ENCODE data around the gene ITPK1.

Gene ITPK1

DNA sequence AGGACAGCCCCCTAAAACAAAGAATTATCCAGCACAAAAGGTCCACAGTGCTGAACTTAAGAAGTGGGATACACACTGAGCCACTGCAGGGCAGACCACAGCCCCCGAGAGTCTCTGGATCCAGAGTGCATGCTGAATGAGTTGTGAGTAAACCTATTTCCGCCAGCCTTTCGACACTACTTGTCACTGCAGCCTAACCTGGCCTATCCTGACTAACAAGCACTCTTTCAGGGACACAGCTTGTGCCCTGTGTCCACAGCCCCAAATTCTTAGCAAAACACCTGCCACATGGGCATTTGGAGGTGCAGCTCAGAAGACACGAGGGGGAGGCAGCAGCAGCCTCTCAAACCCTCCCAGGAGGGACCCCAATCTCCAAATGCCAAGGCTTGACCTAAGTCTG lies 31.3 kb downstream of the ITPK1 start:
- Histone ChIP-seq H3K27ac (ENCODE audit: low read depth, low read length) (no peak overlapping the region), H3K4me3 (ENCODE audit: low read length) (no peak overlapping the region)

DNA sequence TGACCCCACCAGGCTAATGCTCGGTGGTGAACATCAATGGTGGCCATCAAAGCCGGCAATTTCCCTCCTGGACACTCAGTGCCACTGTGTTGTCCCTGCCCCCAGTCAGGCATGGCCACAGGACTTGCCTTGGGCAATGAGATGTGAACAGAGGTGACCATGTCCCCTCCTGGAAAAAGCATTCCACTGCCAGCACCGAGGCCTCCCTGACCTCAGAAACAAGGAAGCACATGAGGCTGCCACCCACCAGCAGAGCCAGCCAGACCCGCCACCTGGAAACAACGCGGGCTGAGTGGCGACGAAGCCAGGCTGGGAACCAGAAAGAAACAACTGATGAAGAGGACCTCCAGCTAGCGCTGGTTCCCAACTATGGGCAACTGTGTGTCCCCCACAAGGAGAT lies 31.8 kb downstream of the ITPK1 start:
- Histone ChIP-seq H3K27me3 (ENCODE audit: control insufficient read depth, insufficient read depth, low read length) (no peaks in the 10 kb centered on the region), H3K4me1 (ENCODE audit: control insufficient read depth, insufficient read depth, low read length) (no peaks in the 10 kb centered on the region), H3K9ac (ENCODE audit: low read length) (no peak overlapping the region), H3K36me3 (ENCODE audit: control insufficient read depth, insufficient read depth, low read length) (no peaks in the 10 kb centered on the region), H3K27ac (ENCODE audit: low read depth, low read length) (no peak overlapping the region), H3K4me3 (ENCODE audit: low read length) (no peak overlapping the region)

More for the DNA sequence above, 31.3 kb downstream of the ITPK1 start:
- Histone ChIP-seq H3K9ac (ENCODE audit: low read length) (no peak overlapping the region), H3K36me3 (ENCODE audit: control insufficient read depth, insufficient read depth, low read length) (no peaks in the 10 kb centered on the region), H3K4me1 (ENCODE audit: control insufficient read depth, insufficient read depth, low read length) (no peaks in the 10 kb centered on the region), H3K27me3 (ENCODE audit: control insufficient read depth, insufficient read depth, low read length) (no peaks in the 10 kb centered on the region)

DNA sequence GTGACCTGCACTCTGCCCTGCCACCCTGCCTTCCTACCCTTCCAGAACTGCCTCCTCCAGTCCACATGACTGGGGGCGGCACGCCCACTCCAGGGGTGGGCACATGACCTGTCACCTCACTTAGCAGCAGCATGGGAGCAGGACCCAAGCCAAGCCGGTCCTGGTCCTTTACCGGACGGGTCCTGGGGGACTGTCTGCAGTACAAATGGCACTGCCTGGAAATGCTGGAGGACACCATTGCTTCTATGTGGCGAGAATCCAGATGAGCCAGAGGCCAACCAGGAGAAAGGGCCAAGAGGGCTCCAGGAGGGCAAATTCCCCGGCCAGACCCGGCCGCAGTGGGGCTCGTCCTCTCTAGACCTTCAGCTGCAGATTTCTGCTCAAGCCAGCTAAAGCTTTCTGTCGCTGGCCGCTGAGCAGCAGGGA lies 33.1 kb downstream of the ITPK1 start:
- Histone ChIP-seq H3K9ac (ENCODE audit: low read length) (no peak overlapping the region), H3K27ac (ENCODE audit: low read depth, low read length) (no peak overlapping the region), H3K36me3 (ENCODE audit: control insufficient read depth, insufficient read depth, low read length) (no peaks in the 10 kb centered on the region), H3K4me3 (ENCODE audit: low read length) (no peak overlapping the region), H3K27me3 (ENCODE audit: control insufficient read depth, insufficient read depth, low read length) (no peaks in the 10 kb centered on the region), H3K4me1 (ENCODE audit: control insufficient read depth, insufficient read depth, low read length) (peaks cover 2% of the 10 kb centered on the region)

DNA sequence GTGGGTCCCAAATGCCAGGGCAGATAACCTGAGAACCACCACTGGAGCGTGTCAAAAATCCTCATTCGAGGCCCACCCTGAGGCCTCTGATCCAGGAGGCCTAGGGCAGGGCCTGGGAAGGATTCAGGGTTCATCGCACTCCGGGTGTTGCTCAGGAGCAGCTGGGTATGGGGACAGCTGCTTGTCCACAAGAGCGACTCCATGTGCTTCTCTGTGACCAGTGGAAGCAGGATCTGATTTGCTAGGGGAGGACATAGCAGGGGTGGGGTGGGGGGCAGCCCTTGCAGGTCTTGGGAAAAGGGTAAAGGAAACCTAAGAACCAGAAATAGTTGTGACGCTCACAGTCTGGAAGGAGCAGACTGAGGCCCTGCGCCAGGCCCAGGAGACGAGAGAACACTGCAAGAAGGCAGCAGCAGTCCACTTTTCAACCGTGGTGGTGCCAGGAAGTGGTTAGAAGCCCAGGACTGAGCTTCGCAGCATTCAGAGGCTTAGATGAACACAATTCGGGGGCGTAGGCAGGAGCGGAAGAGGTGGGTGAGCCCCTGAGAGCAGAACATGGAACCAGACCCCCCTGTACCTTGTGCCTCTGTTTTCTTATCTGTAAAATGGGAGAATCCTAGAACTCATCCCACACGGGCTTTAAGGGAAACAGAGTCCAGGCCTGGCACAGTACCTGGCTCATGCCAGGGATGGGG lies 33.7 kb downstream of the ITPK1 start:
- H3K4me3 ChIP-seq (ENCODE audit: low read length): no peak overlapping the region
- no peaks in the 10 kb centered on the region for H3K36me3 ChIP-seq (ENCODE audit: control insufficient read depth, insufficient read depth, low read length)
- H3K27me3 ChIP-seq (ENCODE audit: control insufficient read depth, insufficient read depth, low read length): no peaks in the 10 kb centered on the region
- H3K27ac ChIP-seq (ENCODE audit: low read depth, low read length): no peak overlapping the region
- peaks cover 2% of the 10 kb centered on the region for H3K4me1 ChIP-seq (ENCODE audit: control insufficient read depth, insufficient read depth, low read length)
- no peak overlapping the region for H3K9ac ChIP-seq (ENCODE audit: low read length)

DNA sequence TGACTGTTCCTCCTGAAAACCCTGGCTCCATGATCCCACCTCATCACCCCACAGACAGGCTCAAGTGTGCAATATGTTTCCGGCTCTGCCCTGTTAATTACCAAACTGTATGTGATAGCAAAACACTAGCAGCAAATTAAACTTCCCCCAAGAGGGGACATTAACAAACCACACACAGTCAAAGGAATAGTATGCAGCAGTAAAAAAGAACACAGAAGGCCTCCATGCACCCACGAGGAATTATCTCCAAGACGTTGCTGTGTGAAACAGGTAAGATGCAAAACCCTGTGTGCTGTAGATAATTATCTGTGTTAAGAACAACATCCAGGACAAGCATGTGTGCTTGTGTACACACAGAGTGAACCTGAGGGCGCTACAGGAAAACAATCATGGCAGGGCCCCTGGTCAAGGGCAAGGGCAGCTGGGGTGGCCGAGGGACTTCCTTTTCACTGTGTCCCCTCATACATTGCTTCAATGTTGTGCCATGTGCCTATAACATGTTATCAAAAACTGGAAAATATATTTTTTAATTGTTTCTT lies 35.8 kb downstream of the ITPK1 start:
- Histone ChIP-seq H3K36me3 (ENCODE audit: control insufficient read depth, insufficient read depth, low read length) (no peaks in the 10 kb centered on the region), H3K9ac (ENCODE audit: low read length) (no peak overlapping the region), H3K27ac (ENCODE audit: low read depth, low read length) (no peak overlapping the region), H3K4me3 (ENCODE audit: low read length) (no peak overlapping the region), H3K27me3 (ENCODE audit: control insufficient read depth, insufficient read depth, low read length) (no peaks in the 10 kb centered on the region), H3K4me1 (ENCODE audit: control insufficient read depth, insufficient read depth, low read length) (peaks cover 2% of the 10 kb centered on the region)

DNA sequence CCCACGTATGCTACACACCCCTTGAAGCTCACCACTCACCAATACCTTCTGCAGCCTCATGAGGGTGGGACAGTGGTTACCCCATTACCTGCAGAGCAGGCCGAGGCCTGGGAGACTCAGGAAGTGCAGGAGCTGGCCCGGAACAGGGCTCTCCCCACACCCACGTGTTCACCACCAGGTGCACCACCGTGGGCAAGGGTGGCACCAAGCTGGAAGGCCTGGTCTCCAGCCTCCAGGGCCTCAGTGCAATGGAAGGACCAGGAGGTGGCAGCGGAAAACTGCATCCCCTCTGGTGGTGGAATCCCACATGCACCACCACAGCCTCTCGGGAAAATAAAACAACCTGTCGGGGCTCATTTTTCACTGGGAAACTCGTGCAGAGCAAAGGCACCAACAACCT lies 36.4 kb downstream of the ITPK1 start:
- H3K27ac ChIP-seq (ENCODE audit: low read depth, low read length): no peak overlapping the region

DNA sequence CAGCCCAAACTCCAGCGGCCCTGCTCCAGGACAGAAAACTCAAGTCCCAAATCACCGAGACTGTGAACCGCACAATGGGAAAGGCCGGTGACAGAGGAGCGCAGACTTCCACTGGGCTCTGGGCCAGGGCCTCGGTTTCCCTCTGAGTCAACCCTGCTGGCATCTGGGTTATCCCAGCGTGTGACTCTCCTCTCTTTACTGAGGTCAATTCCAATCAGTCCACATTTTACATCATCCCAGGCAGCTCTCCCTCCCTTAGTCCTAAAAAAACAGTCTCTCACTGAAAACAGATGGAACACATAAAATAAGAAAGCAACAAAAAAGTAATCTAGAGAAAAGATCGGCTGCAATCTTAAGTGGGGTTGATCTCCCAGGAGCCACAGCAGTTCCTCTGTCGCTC lies 36.9 kb downstream of the ITPK1 start:
- no peak overlapping the region for H3K4me3 ChIP-seq (ENCODE audit: low read length)
- H3K9ac ChIP-seq (ENCODE audit: low read length): no peak overlapping the region
- H3K27me3 ChIP-seq (ENCODE audit: control insufficient read depth, insufficient read depth, low read length): no peaks in the 10 kb centered on the region
- no peaks in the 10 kb centered on the region for H3K36me3 ChIP-seq (ENCODE audit: control insufficient read depth, insufficient read depth, low read length)
- no peak overlapping the region for H3K27ac ChIP-seq (ENCODE audit: low read depth, low read length)
- H3K4me1 ChIP-seq (ENCODE audit: control insufficient read depth, insufficient read depth, low read length): peaks cover 4% of the 10 kb centered on the region

More for the DNA sequence above, 36.4 kb downstream of the ITPK1 start:
- Histone ChIP-seq H3K4me3 (ENCODE audit: low read length) (no peak overlapping the region), H3K27me3 (ENCODE audit: control insufficient read depth, insufficient read depth, low read length) (no peaks in the 10 kb centered on the region), H3K4me1 (ENCODE audit: control insufficient read depth, insufficient read depth, low read length) (peaks cover 2% of the 10 kb centered on the region), H3K36me3 (ENCODE audit: control insufficient read depth, insufficient read depth, low read length) (no peaks in the 10 kb centered on the region), H3K9ac (ENCODE audit: low read length) (no peak overlapping the region)

DNA sequence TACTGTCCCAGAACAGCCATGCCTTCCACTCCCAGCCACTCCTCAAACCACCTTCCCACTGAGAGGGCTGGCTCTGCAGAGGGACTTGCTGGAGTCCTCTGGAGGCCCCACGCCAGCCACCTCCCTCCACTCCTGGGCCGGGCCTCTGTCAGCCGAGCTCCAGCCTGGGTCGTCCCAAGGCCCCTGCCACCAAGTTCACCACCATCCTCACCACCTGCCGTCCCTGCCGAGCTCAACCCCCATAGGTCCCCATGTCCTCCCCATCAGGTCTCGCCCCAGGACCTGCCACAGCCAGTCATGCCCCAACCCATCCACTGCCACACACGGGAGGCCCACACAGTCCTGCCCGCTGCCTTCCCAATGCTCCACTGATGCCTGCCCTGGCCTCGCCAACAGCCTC lies 39.0 kb downstream of the ITPK1 start:
- Histone ChIP-seq H3K9ac (ENCODE audit: low read length) (no peak overlapping the region), H3K27me3 (ENCODE audit: control insufficient read depth, insufficient read depth, low read length) (no peaks in the 10 kb centered on the region), H3K36me3 (ENCODE audit: control insufficient read depth, insufficient read depth, low read length) (no peaks in the 10 kb centered on the region), H3K4me3 (ENCODE audit: low read length) (no peak overlapping the region), H3K27ac (ENCODE audit: low read depth, low read length) (no peak overlapping the region), H3K4me1 (ENCODE audit: control insufficient read depth, insufficient read depth, low read length) (peaks cover 7% of the 10 kb centered on the region)

DNA sequence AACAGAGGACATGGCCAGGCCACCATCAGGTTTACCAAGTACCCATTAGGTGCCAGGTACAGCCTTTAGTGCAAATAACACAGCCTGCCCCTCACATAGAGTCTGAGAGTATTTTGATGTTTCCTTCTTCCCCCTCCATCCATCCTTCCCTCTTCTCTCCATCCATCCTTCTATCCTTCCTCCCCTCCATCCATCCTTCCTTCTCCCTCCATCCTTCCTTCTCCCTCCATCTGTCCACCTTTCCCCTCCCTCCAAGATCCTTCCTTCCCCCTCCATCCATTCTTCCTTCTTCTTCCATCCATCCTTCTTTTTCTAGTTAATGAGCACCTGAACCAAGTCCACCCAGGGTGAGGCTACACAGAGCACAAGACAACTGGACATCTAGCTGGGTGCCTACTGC lies 39.8 kb downstream of the ITPK1 start:
- Histone ChIP-seq H3K4me3 (ENCODE audit: low read length) (no peak overlapping the region), H3K9ac (ENCODE audit: low read length) (no peak overlapping the region), H3K4me1 (ENCODE audit: control insufficient read depth, insufficient read depth, low read length) (peaks cover 7% of the 10 kb centered on the region), H3K36me3 (ENCODE audit: control insufficient read depth, insufficient read depth, low read length) (no peaks in the 10 kb centered on the region), H3K27me3 (ENCODE audit: control insufficient read depth, insufficient read depth, low read length) (no peaks in the 10 kb centered on the region), H3K27ac (ENCODE audit: low read depth, low read length) (no peak overlapping the region)

DNA sequence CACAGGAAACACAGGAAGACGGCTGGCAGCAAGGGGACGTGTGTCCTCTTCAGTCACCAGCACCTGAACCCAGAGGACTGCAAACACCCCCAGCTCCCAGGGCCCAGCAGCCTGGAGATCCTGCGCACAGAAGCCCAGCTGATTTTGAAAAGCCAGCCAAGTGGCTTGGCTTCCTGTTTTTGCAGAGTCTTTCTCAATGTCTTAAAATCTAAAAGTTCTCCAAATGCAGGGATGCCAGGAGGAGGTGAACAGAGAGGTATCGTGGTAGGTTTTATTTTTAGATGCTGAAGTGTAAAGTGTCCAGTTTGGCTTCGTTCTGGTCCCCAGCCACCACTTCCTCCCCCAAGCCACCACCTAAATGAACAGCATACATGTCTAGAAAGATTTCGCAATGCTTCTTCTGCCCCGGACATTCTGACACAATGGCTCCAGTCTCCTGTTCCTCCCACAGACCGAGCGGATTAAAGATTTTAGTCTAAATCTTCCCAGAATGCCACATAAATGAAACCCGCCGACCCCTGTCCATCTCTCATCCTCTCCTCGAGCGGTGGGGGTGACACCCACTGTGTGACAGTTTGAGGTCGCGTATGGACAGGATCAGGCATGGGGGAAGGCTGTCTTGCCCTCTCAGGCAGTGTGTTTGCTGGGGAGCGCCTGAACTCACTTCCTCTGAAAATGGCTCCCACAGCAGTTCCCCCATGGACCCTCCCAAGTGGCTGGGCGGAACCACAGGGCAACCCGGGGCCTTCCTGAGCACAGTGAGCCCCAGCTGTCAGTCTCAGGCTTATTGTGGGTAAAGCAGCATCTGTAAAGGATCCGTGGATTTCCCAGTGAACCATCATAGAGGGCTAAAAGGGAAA lies 41.6 kb downstream of the ITPK1 start:
- no peak overlapping the region for H3K9ac ChIP-seq (ENCODE audit: low read length)
- H3K36me3 ChIP-seq (ENCODE audit: control insufficient read depth, insufficient read depth, low read length): no peaks in the 10 kb centered on the region
- H3K4me1 ChIP-seq (ENCODE audit: control insufficient read depth, insufficient read depth, low read length): peaks cover 7% of the 10 kb centered on the region
- no peak overlapping the region for H3K4me3 ChIP-seq (ENCODE audit: low read length)
- H3K27ac ChIP-seq (ENCODE audit: low read depth, low read length): no peak overlapping the region
- H3K27me3 ChIP-seq (ENCODE audit: control insufficient read depth, insufficient read depth, low read length): no peaks in the 10 kb centered on the region

DNA sequence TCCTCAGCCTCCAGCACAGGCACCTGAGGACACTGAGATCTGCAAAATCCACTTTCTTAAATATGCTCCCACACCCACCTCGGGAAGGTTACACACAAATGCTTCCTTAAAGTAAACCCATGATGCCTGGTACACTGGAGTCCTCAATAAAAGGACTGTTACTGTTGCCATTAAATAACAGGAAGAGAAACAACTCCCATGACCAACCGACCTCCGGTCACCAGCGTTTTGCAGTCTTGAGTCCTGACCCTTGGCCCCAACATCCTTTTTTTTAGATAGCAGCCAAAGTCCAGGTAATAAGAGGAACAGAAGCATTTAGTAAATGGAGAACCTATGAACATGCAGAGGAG lies 42.4 kb downstream of the ITPK1 start:
- Histone ChIP-seq H3K27me3 (ENCODE audit: control insufficient read depth, insufficient read depth, low read length) (no peaks in the 10 kb centered on the region), H3K27ac (ENCODE audit: low read depth, low read length) (no peak overlapping the region), H3K9ac (ENCODE audit: low read length) (no peak overlapping the region), H3K4me1 (ENCODE audit: control insufficient read depth, insufficient read depth, low read length) (peaks cover 7% of the 10 kb centered on the region), H3K4me3 (ENCODE audit: low read length) (no peak overlapping the region), H3K36me3 (ENCODE audit: control insufficient read depth, insufficient read depth, low read length) (no peaks in the 10 kb centered on the region)

DNA sequence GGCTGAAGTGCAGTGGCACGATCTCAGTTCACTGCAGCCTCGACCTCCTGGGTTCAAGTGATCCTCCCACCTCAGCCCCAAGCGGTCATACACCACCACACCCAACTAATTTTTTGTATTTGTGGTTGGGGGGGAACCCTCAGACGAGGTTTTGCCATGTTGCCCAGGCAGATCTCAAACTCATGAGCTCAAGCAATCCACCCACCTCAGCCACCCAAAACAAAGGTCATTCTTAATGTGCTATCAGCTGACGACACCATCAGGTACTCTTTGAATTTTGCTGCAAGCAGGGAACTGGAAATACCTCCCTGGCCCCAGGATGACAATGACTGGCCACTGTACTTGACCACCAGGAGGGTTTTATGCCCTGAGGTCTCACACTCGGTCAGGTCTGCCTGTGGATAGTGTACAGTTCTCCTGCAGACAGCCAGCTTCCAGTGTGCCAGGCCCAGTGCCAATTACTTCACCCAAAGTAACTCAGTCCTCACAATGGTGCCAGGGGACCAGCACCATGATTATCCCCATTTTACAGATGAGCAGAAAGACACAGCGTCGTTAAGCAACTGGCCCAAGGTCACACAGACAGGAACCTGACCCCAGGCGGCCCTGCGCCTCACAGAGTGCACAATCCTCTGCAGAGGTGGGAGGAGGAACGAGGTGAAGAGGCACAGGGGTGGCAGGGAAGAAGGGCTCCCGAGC lies 42.9 kb downstream of the ITPK1 start:
- no peak overlapping the region for H3K27ac ChIP-seq (ENCODE audit: low read depth, low read length)

More for the DNA sequence above, 42.9 kb downstream of the ITPK1 start:
- no peaks in the 10 kb centered on the region for H3K27me3 ChIP-seq (ENCODE audit: control insufficient read depth, insufficient read depth, low read length)
- H3K36me3 ChIP-seq (ENCODE audit: control insufficient read depth, insufficient read depth, low read length): no peaks in the 10 kb centered on the region
- H3K4me3 ChIP-seq (ENCODE audit: low read length): no peak overlapping the region
- H3K9ac ChIP-seq (ENCODE audit: low read length): no peak overlapping the region
- H3K4me1 ChIP-seq (ENCODE audit: control insufficient read depth, insufficient read depth, low read length): peaks cover 5% of the 10 kb centered on the region

All from rectal smooth muscle tissue (tissue), 1 donor.